ENCODE measurements around the gene TIMM8A. TPM values are rescaled to one million over a fixed set of nuclear protein-coding genes. Genes with fewer than 3 reads are reported as not detected.
"Not testable (repeated sequence)": the region's sequence is repeated elsewhere in the genome, so short reads cannot be mapped to it uniquely, and the experiment has no call there.

The TIMM8A gene
- polyA plus RNA-seq, 1 experiment: 8.1 TPM

GRCh38 chrX:101349193-101349562 is 636 bp upstream of the TIMM8A start:
- Histone ChIP-seq H3K4me3 (ENCODE audit: low read depth, low read length) (peak overlapping the region; percentile 80), H3K27ac (ENCODE audit: low read depth, low read length) (peak overlapping the region; percentile 31), H3K9me3 (ENCODE audit: control insufficient read depth, insufficient read depth, low read length) (no peaks in the 10 kb centered on the region), H3K27me3 (ENCODE audit: control insufficient read depth, insufficient read depth, low read length) (no peaks in the 10 kb centered on the region)
- CTCF ChIA-PET: interaction anchor here (0.6 to 2.2 kb wide), 2 partner anchors 41 to 679 kb away, joined by 3 to 12 read pairs; partner anchors contain the start of gene RPL36A
- POLR2A ChIA-PET: interaction anchor here (1.4 kb wide), 1 partner anchor 42 kb away, joined by 9 read pairs; the partner anchor contains the start of gene RPL36A
- TF ChIP-seq CTCF (IDR thresholded peaks at IDR 0.05; ENCODE audit: low read depth, low read length): no peak
- DNase-seq (ENCODE audit: low read depth, low spot score): no peak

GRCh38 chrX:101347859-101348451 is 587 bp downstream of the TIMM8A start:
- H3K27me3 ChIP-seq (ENCODE audit: control insufficient read depth, insufficient read depth, low read length): no peaks in the 10 kb centered on the region
- H3K4me3 ChIP-seq (ENCODE audit: low read depth, low read length): peak overlapping the region; percentile 80
- ChIA-PET CTCF (interaction anchor here (2.2 kb wide), 1 partner anchor 43 kb away, joined by 12 read pairs; the partner anchor contains the start of gene RPL36A), POLR2A (interaction anchor here (1.4 kb wide), 1 partner anchor 43 kb away, joined by 9 read pairs; the partner anchor contains the start of gene RPL36A)
- no peak for DNase-seq (ENCODE audit: low read depth, low spot score)
- no peaks in the 10 kb centered on the region for H3K9me3 ChIP-seq (ENCODE audit: control insufficient read depth, insufficient read depth, low read length)
- no peak overlapping the region for H3K27ac ChIP-seq (ENCODE audit: low read depth, low read length)
- no peak for TF ChIP-seq CTCF (IDR thresholded peaks at IDR 0.05; ENCODE audit: low read depth, low read length)

GRCh38 chrX:101337776-101338271 is 10.7 kb downstream of the TIMM8A start:
- CTCF ChIA-PET: no interaction called here
- Histone ChIP-seq H3K9me3 (ENCODE audit: control insufficient read depth, insufficient read depth, low read length) (no peaks in the 10 kb centered on the region), H3K4me3 (ENCODE audit: low read depth, low read length) (no peak overlapping the region), H3K27ac (ENCODE audit: low read depth, low read length) (no peak overlapping the region), H3K27me3 (ENCODE audit: control insufficient read depth, insufficient read depth, low read length) (no peaks in the 10 kb centered on the region)
- DNase-seq (ENCODE audit: low read depth, low spot score): no peak
- POLR2A ChIA-PET: no interaction called here
- TF ChIP-seq CTCF (IDR thresholded peaks at IDR 0.05; ENCODE audit: low read depth, low read length): no peak

GRCh38 chrX:101334310-101334709 is 14.2 kb downstream of the TIMM8A start:
- DNase-seq (ENCODE audit: low read depth, low spot score); H3K27me3 ChIP-seq (ENCODE audit: control insufficient read depth, insufficient read depth, low read length); H3K27ac ChIP-seq (ENCODE audit: low read depth, low read length); H3K9me3 ChIP-seq (ENCODE audit: control insufficient read depth, insufficient read depth, low read length); H3K4me3 ChIP-seq (ENCODE audit: low read depth, low read length); POLR2A ChIA-PET; CTCF ChIA-PET: not testable (repeated sequence)

- H3K27ac ChIP-seq (ENCODE audit: low read depth, low read length); H3K27me3 ChIP-seq (ENCODE audit: control insufficient read depth, insufficient read depth, low read length); H3K9me3 ChIP-seq (ENCODE audit: control insufficient read depth, insufficient read depth, low read length); DNase-seq (ENCODE audit: low read depth, low spot score); CTCF ChIA-PET; H3K4me3 ChIP-seq (ENCODE audit: low read depth, low read length); POLR2A ChIA-PET: not testable (repeated sequence)
Observed at GRCh38 chrX:101326600-101326999, 21.9 kb downstream of the TIMM8A start.

- CTCF ChIA-PET: no interaction called here
- H3K27ac ChIP-seq (ENCODE audit: low read depth, low read length): no peak overlapping the region
- H3K27me3 ChIP-seq (ENCODE audit: control insufficient read depth, insufficient read depth, low read length): no peaks in the 10 kb centered on the region
- TF ChIP-seq CTCF (IDR thresholded peaks at IDR 0.05; ENCODE audit: low read depth, low read length): no peak
- no peak overlapping the region for H3K4me3 ChIP-seq (ENCODE audit: low read depth, low read length)
- H3K9me3 ChIP-seq (ENCODE audit: control insufficient read depth, insufficient read depth, low read length): no peaks in the 10 kb centered on the region
- POLR2A ChIA-PET: no interaction called here
- DNase-seq (ENCODE audit: low read depth, low spot score): no peak
Observed at GRCh38 chrX:101303790-101304189, 44.8 kb downstream of the TIMM8A start.

Data from AG04450 (cell line).